Osteocyte (in vitro differentiated cells): ENCODE data around the gene SIRT3. TPM values are rescaled to one million over a fixed set of nuclear protein-coding genes. Genes with fewer than 3 reads are reported as not detected.

ENCODE experiments used
- DNase-seq: peaks from one replicate; pipeline ENCODE4 v3.0.0; 2021; ENCODE audit warnings: mixed read lengths; ENCODE audit not compliant: unreplicated experiment; ENCODE audit errors: extremely low spot score
- H3K27ac Mint-ChIP-seq: one replicate; pipeline ENCODE4 v1.8.0; 2021; ENCODE audit warnings: mild to moderate bottlenecking, mixed read lengths; ENCODE audit not compliant: unreplicated experiment
- H3K27me3 Mint-ChIP-seq: one replicate; pipeline ENCODE4 v1.8.0; 2021; ENCODE audit warnings: mixed read lengths; ENCODE audit not compliant: unreplicated experiment
- H3K36me3 Mint-ChIP-seq: one replicate; pipeline ENCODE4 v1.8.0; 2021; ENCODE audit warnings: mixed read lengths; ENCODE audit not compliant: unreplicated experiment
- H3K4me1 Mint-ChIP-seq: one replicate; pipeline ENCODE4 v1.8.0; 2021; ENCODE audit warnings: mixed read lengths; ENCODE audit not compliant: unreplicated experiment
- H3K4me3 Mint-ChIP-seq: one replicate; pipeline ENCODE4 v1.8.0; 2021; ENCODE audit warnings: mild to moderate bottlenecking, moderate library complexity, mixed read lengths; ENCODE audit not compliant: unreplicated experiment
- H3K9me3 Mint-ChIP-seq: one replicate; pipeline ENCODE4 v1.8.0; 2021; ENCODE audit warnings: mixed read lengths; ENCODE audit not compliant: unreplicated experiment
- total RNA-seq: library from RNA; stranded (reverse); gene quantifications from 2 replicates; pipeline ENCODE4 v1.2.1, GENCODE V29; 2021
- TF ChIP-seq, protein P1 (sequence below): fragments of 200-600 bp; sonication (generic); IDR thresholded peaks from 2 replicates; pipeline ENCODE4 v1.5.0; 2021; ENCODE audit warnings: antibody characterized with exemption, mild to moderate bottlenecking, moderate library complexity

SIRT3 gene
- total RNA-seq, 1 donor from 2014 or later, result 25.7 TPM

DNA sequence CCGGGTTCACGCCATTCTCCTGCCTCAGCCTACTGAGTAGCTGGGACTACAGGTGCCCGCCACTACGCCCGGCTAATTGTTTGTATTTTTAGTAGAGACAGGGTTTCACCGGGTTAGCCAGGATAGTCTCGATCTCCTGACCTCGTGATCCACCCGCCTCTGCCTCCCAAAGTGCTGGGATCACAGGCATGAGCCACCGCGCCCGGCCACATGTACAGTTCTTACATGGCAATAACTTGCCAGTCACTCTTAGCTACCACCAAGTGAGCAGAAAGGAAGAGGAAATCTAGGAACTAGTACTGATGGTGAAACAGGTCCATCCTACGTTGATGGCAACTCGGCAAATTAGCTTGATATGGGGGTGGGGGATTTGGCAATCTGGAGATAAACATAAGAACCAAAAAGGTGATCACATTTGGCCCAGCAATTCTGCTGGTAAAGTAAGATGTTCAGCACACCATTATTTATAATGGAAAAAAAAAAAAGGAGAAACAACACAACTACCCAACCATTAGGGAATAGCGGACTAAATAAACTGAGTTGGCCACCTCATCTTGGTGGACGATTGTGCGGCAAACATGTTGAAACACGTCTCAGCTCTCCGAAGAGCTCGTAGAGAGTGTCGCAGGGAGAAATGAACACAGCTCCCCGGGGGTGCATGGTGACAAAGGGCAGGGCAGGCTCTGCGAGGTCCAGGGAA, 47.4 kb upstream of the SIRT3 start:
- no peak overlapping the region for H3K4me3 Mint-ChIP-seq
- H3K27me3 Mint-ChIP-seq, result no peaks in the 10 kb centered on the region
- no peaks in the 10 kb centered on the region for H3K36me3 Mint-ChIP-seq
- TF ChIP-seq, protein P1, sequence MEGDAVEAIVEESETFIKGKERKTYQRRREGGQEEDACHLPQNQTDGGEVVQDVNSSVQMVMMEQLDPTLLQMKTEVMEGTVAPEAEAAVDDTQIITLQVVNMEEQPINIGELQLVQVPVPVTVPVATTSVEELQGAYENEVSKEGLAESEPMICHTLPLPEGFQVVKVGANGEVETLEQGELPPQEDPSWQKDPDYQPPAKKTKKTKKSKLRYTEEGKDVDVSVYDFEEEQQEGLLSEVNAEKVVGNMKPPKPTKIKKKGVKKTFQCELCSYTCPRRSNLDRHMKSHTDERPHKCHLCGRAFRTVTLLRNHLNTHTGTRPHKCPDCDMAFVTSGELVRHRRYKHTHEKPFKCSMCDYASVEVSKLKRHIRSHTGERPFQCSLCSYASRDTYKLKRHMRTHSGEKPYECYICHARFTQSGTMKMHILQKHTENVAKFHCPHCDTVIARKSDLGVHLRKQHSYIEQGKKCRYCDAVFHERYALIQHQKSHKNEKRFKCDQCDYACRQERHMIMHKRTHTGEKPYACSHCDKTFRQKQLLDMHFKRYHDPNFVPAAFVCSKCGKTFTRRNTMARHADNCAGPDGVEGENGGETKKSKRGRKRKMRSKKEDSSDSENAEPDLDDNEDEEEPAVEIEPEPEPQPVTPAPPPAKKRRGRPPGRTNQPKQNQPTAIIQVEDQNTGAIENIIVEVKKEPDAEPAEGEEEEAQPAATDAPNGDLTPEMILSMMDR, result no peak
- no peaks in the 10 kb centered on the region for H3K9me3 Mint-ChIP-seq
- H3K27ac Mint-ChIP-seq, result no peak overlapping the region
- peaks cover 9% of the 10 kb centered on the region for H3K4me1 Mint-ChIP-seq
- no peak for DNase-seq

DNA sequence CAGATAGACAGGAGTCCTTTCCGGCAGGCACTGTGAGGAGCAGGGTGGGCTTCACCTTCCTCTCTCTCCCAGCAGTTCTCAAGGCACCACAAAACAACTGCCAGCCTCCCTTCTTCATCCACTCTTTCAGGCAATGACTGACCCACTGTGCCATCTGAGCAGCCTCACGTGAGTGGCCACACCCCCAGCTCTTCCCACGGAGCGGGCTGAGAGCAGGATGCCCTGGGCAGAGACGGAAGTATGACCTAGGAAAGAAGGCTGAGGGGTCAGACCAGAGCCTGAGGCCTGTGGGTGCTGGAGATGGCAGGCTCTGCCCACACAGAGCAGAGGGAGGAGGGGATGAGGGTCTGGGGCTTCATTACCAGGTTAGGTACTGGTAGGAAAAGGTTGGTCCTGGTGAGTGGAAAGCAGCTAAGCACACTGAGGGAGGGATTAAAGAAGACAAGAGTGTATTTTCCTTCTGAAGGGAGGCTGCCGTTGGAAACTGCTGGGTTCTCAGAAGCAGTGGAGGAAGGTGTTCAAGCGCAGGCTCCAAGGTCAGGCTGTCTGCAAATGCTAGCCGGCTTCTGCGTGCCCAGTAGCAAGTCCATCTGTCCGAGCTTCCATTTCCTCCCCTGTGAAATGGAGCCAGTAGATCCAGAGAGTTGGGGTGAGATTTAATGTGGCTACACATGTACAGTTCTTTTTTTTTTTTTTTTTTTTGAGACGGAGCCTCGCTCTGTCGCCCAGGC, 46.7 kb upstream of the SIRT3 start:
- peaks cover 4% of the 10 kb centered on the region for H3K27me3 Mint-ChIP-seq
- no peak overlapping the region for H3K4me3 Mint-ChIP-seq
- TF ChIP-seq, protein P1, result no peak
- H3K36me3 Mint-ChIP-seq, result no peaks in the 10 kb centered on the region
- peaks cover 4% of the 10 kb centered on the region for H3K4me1 Mint-ChIP-seq
- no peaks in the 10 kb centered on the region for H3K9me3 Mint-ChIP-seq
- H3K27ac Mint-ChIP-seq, result no peak overlapping the region
- DNase-seq, result no peak

DNA sequence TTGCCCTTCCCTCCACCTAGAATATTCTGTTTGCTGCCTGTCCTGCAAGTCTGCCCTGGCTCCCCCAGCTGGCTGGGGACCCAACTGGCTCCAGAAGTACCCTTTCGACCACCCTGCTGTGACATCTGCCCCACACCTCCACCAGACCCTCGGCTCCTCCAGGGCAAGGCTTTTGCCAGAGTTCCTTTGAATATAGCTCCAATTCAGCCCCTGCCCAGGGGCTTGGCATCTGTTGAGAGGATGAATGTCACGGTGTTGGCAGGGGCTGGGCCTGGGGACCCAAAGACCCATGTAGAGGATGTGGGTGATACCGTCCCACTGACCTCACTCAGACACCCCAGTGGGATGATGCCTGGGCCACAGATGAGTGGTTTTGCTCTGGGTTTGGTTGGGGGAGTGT, 46.0 kb upstream of the SIRT3 start:
- Mint-ChIP-seq H3K27ac (no peak overlapping the region), H3K27me3 (peaks cover 6% of the 10 kb centered on the region), H3K4me1 (peaks cover 3% of the 10 kb centered on the region), H3K36me3 (no peaks in the 10 kb centered on the region), H3K4me3 (no peak overlapping the region), H3K9me3 (no peaks in the 10 kb centered on the region)
- no peak for DNase-seq
- TF ChIP-seq, protein P1, result no peak

DNA sequence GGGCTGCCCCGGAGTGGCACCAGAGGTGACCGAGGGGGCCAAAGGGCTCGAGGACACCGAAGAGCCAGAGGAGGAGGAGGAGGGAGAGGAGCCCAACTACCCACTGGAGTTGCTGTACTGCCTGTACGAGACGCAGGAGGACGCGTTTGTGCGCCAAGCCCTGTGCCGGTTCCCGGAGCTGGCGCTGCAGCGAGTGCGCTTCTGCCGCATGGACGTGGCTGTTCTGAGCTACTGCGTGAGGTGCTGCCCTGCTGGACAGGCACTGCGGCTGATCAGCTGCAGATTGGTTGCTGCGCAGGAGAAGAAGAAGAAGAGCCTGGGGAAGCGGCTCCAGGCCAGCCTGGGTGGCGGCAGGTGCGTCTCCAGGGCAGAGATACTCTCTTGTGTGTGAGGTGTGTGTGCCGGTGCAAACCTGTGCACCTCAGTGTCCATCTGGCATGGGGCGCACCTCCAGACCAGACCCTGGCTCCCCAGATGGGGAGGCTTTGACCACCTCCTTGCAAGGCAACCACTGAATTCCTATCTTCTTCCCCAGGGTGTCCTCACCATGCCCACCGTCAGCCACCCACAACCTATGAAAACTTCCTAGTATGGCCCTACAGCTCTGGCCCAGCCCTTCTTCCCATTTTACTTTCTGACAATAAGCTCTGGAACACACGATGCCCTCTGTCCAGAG, 45.5 kb upstream of the SIRT3 start:
- no peaks in the 10 kb centered on the region for H3K4me1 Mint-ChIP-seq
- H3K36me3 Mint-ChIP-seq, result no peaks in the 10 kb centered on the region
- H3K27ac Mint-ChIP-seq, result no peak overlapping the region
- no peak for DNase-seq
- H3K4me3 Mint-ChIP-seq, result no peak overlapping the region
- peaks cover 2% of the 10 kb centered on the region for H3K9me3 Mint-ChIP-seq
- TF ChIP-seq, protein P1, result no peak
- H3K27me3 Mint-ChIP-seq, result peaks cover 10% of the 10 kb centered on the region
